H1 (cell line): Measurements from ENCODE around the gene SCARF1.

Experiments
- CBX5 ChIP-seq: fragments of 300-800, 300-1000 bp; sonication (generic); IDR thresholded peaks from 2 replicates; pipeline ENCODE4 v1.7.1; 2016; ENCODE audit warnings: antibody characterized with exemption, low read length, low read depth
- CREB1 ChIP-seq: IDR thresholded peaks from 2 replicates; pipeline ENCODE4 v1.6.1; 2012; ENCODE audit warnings: inconsistent platforms
- EGR1 ChIP-seq: IDR thresholded peaks from 2 replicates; pipeline ENCODE4 v1.6.1; 2011; ENCODE audit warnings: low read depth, low read length, borderline replicate concordance
- POLR2A ChIP-seq, 2 experiments: IDR thresholded peaks; 1 replicate in 1 of 2; 2 replicates in 1 of 2; pipeline ENCODE4 v1.6.1; 2011; ENCODE audit warnings: low read depth in 2 of 2, low read length in 2 of 2, mild to moderate bottlenecking in 2 of 2; ENCODE audit errors: control extremely low read depth in 1 of 2
- POLR2AphosphoS5 ChIP-seq: IDR thresholded peaks from 2 replicates; pipeline ENCODE4 v1.6.1; 2011; ENCODE audit warnings: low read depth, low read length
- SP2 ChIP-seq: IDR thresholded peaks from 2 replicates; pipeline ENCODE4 v1.6.1; 2012; ENCODE audit warnings: mild to moderate bottlenecking, low read length, inconsistent platforms
- YY1 ChIP-seq: IDR thresholded peaks from 2 replicates; pipeline ENCODE4 v1.6.1; 2011; ENCODE audit warnings: low read depth, mild to moderate bottlenecking, low read length
- TF ChIP-seq, protein P1 (sequence below), 3 experiments: IDR thresholded peaks; 1 replicate in 2 of 3; 2 replicates in 1 of 3; pipeline versions ENCODE4 v1.5.1 to v1.6.1; 2011; ENCODE audit warnings: low read length in 3 of 3, mild to moderate bottlenecking in 3 of 3, inconsistent platforms in 2 of 3, low read depth in 1 of 3, moderate library complexity in 1 of 3; ENCODE audit not compliant: insufficient read depth in 1 of 3; ENCODE audit errors: control extremely low read depth in 1 of 3

- no peak for TF ChIP-seq CREB1
- TF ChIP-seq POLR2A (IDR thresholded peaks at IDR 0.05; ENCODE audit: control extremely low read depth in 1 of 2, low read depth in 2 of 2, low read length in 2 of 2): no peak
- TF ChIP-seq, protein P1, sequence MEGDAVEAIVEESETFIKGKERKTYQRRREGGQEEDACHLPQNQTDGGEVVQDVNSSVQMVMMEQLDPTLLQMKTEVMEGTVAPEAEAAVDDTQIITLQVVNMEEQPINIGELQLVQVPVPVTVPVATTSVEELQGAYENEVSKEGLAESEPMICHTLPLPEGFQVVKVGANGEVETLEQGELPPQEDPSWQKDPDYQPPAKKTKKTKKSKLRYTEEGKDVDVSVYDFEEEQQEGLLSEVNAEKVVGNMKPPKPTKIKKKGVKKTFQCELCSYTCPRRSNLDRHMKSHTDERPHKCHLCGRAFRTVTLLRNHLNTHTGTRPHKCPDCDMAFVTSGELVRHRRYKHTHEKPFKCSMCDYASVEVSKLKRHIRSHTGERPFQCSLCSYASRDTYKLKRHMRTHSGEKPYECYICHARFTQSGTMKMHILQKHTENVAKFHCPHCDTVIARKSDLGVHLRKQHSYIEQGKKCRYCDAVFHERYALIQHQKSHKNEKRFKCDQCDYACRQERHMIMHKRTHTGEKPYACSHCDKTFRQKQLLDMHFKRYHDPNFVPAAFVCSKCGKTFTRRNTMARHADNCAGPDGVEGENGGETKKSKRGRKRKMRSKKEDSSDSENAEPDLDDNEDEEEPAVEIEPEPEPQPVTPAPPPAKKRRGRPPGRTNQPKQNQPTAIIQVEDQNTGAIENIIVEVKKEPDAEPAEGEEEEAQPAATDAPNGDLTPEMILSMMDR (IDR thresholded peaks at IDR 0.05; ENCODE audit: control extremely low read depth in 1 of 3, insufficient read depth in 1 of 3, low read depth in 1 of 3, low read length in 3 of 3): no peak
- no peak for TF ChIP-seq EGR1
- no peak for TF ChIP-seq POLR2AphosphoS5
- TF ChIP-seq CBX5: no peak
- TF ChIP-seq SP2: no peak
- TF ChIP-seq YY1: no peak
These were observed 12.6 kb upstream of the SCARF1 start for GRCh38 chr17:1658100-1658499.
